Loucy (cell line): ENCODE data around the gene CACNA1B.

Experiments used
- H2AFZ ChIP-seq: fragments of 200-600 bp; sonication (generic); 2 replicates; pipeline ENCODE4 v1.6.0; 2016; ENCODE audit warnings: antibody characterized with exemption, mild to moderate bottlenecking, low read length, moderate library complexity
- H3F3A ChIP-seq: fragments of 200-600 bp; 2 replicates; pipeline ENCODE4 v1.6.0; 2016; ENCODE audit warnings: antibody characterized with exemption, low read depth, mild to moderate bottlenecking
- H3K27me3 ChIP-seq: fragments of 200-600 bp; sonication (generic); 2 replicates; pipeline ENCODE4 v1.6.1; 2014; ENCODE audit warnings: low read length, mild to moderate bottlenecking; ENCODE audit not compliant: insufficient read depth, poor library complexity, severe bottlenecking
- H3K36me3 ChIP-seq: fragments of 200-600 bp; sonication (generic); 2 replicates; pipeline ENCODE4 v1.6.1; 2016; ENCODE audit warnings: low read length; ENCODE audit not compliant: insufficient read depth
- H3K4me1 ChIP-seq: fragments of 200-600 bp; sonication (generic); 2 replicates; pipeline ENCODE4 v1.5.1; 2014; ENCODE audit warnings: low read length, mild to moderate bottlenecking; ENCODE audit not compliant: insufficient read depth, poor library complexity, severe bottlenecking
- H3K4me2 ChIP-seq: fragments of 200-600 bp; sonication (generic); 2 replicates; pipeline ENCODE4 v1.6.0; 2014; ENCODE audit warnings: antibody characterized with exemption, low read length, low read depth, mild to moderate bottlenecking; ENCODE audit not compliant: poor library complexity, severe bottlenecking
- H3K4me3 ChIP-seq: fragments of 200-600 bp; sonication (generic); 2 replicates; pipeline ENCODE4 v1.5.1; 2014; ENCODE audit warnings: low read length, mild to moderate bottlenecking, mixed read lengths; ENCODE audit not compliant: poor library complexity, severe bottlenecking
- H3K79me2 ChIP-seq: fragments of 200-600 bp; sonication (generic); 2 replicates; pipeline ENCODE4 v1.6.1; 2014; ENCODE audit warnings: low read length; ENCODE audit not compliant: insufficient read depth
- H3K9ac ChIP-seq: fragments of 200-600 bp; sonication (generic); 2 replicates; pipeline ENCODE4 v1.6.0; 2014; ENCODE audit warnings: mild to moderate bottlenecking, low read depth, low read length, moderate library complexity; ENCODE audit not compliant: poor library complexity, severe bottlenecking
- H3K9me2 ChIP-seq: fragments of 200-600 bp; sonication (generic); replicated peaks from 2 replicates; pipeline ENCODE4 v1.6.1; 2016; ENCODE audit warnings: low read depth, low read length, mixed read lengths
- H3K9me3 ChIP-seq: fragments of 200-600 bp; sonication (generic); 2 replicates; pipeline ENCODE4 v1.6.1; 2014; ENCODE audit warnings: mild to moderate bottlenecking, antibody characterized with exemption, low read length, low read depth; ENCODE audit not compliant: insufficient read depth
- H4K20me1 ChIP-seq: fragments of 200-600 bp; sonication (generic); 2 replicates; pipeline ENCODE4 v1.6.0; 2014; ENCODE audit warnings: antibody characterized with exemption, low read length, mild to moderate bottlenecking; ENCODE audit not compliant: insufficient read depth, poor library complexity, severe bottlenecking
- EZH2phosphoT487 ChIP-seq: fragments of 200-600 bp; IDR thresholded peaks from 2 replicates; pipeline ENCODE4 v1.6.1; 2018; ENCODE audit warnings: antibody characterized with exemption, mild to moderate bottlenecking, moderate library complexity, borderline replicate concordance
- TF ChIP-seq, protein P1 (sequence below): fragments of 200-600 bp; sonication (generic); conservative IDR thresholded peaks from 2 replicates; pipeline ENCODE4 v1.5.1; 2014; ENCODE audit warnings: mild to moderate bottlenecking, antibody characterized with exemption, low read length

Gene CACNA1B

DNA sequence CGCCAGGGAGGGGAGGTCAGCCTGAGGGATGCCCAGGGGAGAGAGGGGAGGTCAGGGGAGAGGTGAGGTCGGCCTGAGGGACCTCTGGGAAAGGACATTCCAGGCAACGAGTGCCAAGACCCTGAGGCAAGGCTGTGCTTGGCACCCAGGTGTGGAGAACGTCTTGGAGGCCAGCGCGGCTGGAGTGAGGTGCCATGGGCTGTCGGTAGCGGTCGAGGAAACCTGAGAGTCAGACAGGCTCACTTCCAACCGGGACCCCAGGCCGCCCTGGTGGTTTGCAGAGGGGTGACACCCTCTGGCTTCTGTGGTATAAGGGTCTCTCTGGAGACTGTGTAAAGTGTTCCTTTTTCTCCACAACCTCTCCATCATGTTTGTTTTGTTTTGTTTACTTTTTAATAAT lies 82.9 kb downstream of the CACNA1B start:
- no peak for TF ChIP-seq EZH2phosphoT487
- TF ChIP-seq, protein P1, sequence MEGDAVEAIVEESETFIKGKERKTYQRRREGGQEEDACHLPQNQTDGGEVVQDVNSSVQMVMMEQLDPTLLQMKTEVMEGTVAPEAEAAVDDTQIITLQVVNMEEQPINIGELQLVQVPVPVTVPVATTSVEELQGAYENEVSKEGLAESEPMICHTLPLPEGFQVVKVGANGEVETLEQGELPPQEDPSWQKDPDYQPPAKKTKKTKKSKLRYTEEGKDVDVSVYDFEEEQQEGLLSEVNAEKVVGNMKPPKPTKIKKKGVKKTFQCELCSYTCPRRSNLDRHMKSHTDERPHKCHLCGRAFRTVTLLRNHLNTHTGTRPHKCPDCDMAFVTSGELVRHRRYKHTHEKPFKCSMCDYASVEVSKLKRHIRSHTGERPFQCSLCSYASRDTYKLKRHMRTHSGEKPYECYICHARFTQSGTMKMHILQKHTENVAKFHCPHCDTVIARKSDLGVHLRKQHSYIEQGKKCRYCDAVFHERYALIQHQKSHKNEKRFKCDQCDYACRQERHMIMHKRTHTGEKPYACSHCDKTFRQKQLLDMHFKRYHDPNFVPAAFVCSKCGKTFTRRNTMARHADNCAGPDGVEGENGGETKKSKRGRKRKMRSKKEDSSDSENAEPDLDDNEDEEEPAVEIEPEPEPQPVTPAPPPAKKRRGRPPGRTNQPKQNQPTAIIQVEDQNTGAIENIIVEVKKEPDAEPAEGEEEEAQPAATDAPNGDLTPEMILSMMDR, result no peak; the same call in 1 of the 2 replicates
- Histone ChIP-seq H3K4me3 (no peak overlapping the region), H3K4me2 (no peak overlapping the region)

DNA sequence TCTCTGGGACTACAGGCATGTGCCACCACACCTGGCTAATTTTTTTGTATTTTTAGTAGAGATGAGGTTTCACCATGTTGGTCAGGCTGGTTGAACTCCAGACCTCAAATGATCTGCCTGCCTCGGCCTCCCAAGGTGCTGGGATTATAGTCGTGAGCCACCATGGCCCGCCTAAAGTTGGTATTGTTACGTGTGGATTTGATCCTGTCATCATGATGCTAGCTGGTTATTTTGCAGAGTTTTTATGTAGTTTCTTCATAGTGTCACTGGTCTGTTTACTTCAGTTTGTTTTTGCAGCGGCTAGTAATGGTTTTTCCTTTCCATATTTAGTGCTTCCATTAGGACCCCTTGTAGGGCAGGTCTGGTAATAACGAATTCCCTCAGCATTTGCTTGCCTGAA lies 85.9 kb downstream of the CACNA1B start:
- no peaks in the 10 kb centered on the region for H3K79me2 ChIP-seq
- TF ChIP-seq EZH2phosphoT487, result no peak
- TF ChIP-seq, protein P1, result no peak

More for the DNA sequence above, 82.9 kb downstream of the CACNA1B start:
- Histone ChIP-seq H3K9me2 (no peaks in the 10 kb centered on the region), H3K9me3 (peaks cover 19% of the 10 kb centered on the region; the same call in 1 of the 2 replicates), H3K9ac (no peak overlapping the region), H3K4me1 (no peaks in the 10 kb centered on the region), H3K27me3 (no peaks in the 10 kb centered on the region), H3K36me3 (no peaks in the 10 kb centered on the region), H4K20me1 (no peaks in the 10 kb centered on the region), H2AFZ (no peak overlapping the region), H3K79me2 (no peaks in the 10 kb centered on the region), H3F3A (no peaks in the 10 kb centered on the region)

DNA sequence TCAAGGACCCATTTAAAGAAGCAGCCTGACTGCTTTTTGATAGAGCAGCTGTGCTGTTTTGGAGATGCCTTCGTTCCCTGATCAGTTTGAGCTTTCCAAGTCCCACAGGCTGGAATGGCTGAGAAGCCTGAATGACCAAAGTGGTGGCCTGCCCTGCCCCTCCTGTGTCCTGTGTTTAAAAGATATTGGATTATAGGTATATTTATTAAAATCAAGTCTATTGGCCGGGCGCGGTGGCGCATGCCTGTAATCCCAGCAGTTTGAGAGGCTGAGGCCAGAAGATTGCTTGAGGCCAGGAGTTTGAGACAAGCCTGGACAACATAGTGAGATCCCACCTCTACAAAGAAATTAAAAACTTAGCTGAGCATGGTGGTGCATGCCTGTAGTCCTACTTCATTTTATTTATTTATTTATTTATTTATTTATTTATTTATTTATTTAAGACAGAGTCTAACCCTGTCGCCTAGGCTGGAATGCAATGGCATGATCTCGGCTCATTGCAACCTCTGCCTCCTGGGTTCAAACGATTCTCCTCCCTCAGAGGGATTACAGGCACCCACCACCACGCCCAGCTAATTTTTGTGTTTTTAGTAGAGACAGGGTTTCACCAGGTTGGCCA lies 87.7 kb downstream of the CACNA1B start:
- H3K9me3 ChIP-seq, result peaks cover 25% of the 10 kb centered on the region; the same call in 1 of the 2 replicates
- H3K4me3 ChIP-seq, result no peak overlapping the region
- H3K9me2 ChIP-seq, result no peaks in the 10 kb centered on the region
- no peak overlapping the region for H3K9ac ChIP-seq
- no peaks in the 10 kb centered on the region for H3K27me3 ChIP-seq
- no peaks in the 10 kb centered on the region for H3K4me1 ChIP-seq
- H2AFZ ChIP-seq, result no peak overlapping the region
- no peaks in the 10 kb centered on the region for H3K79me2 ChIP-seq
- H3K4me2 ChIP-seq, result no peak overlapping the region
- TF ChIP-seq EZH2phosphoT487, result no peak
- TF ChIP-seq, protein P1, result no peak
- no peaks in the 10 kb centered on the region for H3F3A ChIP-seq
- H4K20me1 ChIP-seq, result no peaks in the 10 kb centered on the region
- no peaks in the 10 kb centered on the region for H3K36me3 ChIP-seq

More for the DNA sequence above, 85.9 kb downstream of the CACNA1B start:
- Histone ChIP-seq H3F3A (no peaks in the 10 kb centered on the region), H3K4me1 (no peaks in the 10 kb centered on the region), H3K9me3 (peaks cover 14% of the 10 kb centered on the region; the same call in 1 of the 2 replicates), H4K20me1 (no peaks in the 10 kb centered on the region), H3K4me3 (no peak overlapping the region), H2AFZ (no peak overlapping the region), H3K27me3 (no peaks in the 10 kb centered on the region), H3K9me2 (no peaks in the 10 kb centered on the region), H3K4me2 (no peak overlapping the region), H3K9ac (no peak overlapping the region), H3K36me3 (no peaks in the 10 kb centered on the region)
